PFSK-1 (cell line): ENCODE data around the gene NKPD1.

Experiments
- POLR2AphosphoS5 ChIP-seq: IDR thresholded peaks from 2 replicates; pipeline ENCODE4 v1.6.1; 2012; ENCODE audit warnings: low read depth, mild to moderate bottlenecking, control low read depth, low read length, moderate library complexity
- REST ChIP-seq, 2 experiments: IDR thresholded peaks; 2 replicates each; pipeline versions ENCODE4 v1.6.1 to v1.8.0; 2011 to 2012; ENCODE audit warnings: low read depth in 2 of 2, low read length in 2 of 2, control low read depth in 1 of 2, inconsistent platforms in 1 of 2, mild to moderate bottlenecking in 1 of 2, moderate library complexity in 1 of 2; ENCODE audit not compliant: insufficient read depth in 1 of 2
- SIN3A ChIP-seq: IDR thresholded peaks from 2 replicates; pipeline ENCODE4 v1.6.1; 2012; ENCODE audit warnings: mild to moderate bottlenecking, low read length, moderate library complexity, borderline replicate concordance; ENCODE audit not compliant: insufficient read depth

GRCh38 chr19:45205810-45206209 lies 45.0 kb upstream of the NKPD1 start:
- no peak for TF ChIP-seq REST (IDR thresholded peaks at IDR 0.05; ENCODE audit: insufficient read depth in 1 of 2, low read depth in 2 of 2, low read length in 2 of 2)
- no peak for TF ChIP-seq POLR2AphosphoS5
- no peak for TF ChIP-seq SIN3A
